ENCODE results near the gene KRTCAP2. TPM values are rescaled to one million over a fixed set of nuclear protein-coding genes. Genes with fewer than 3 reads are reported as not detected.

KRTCAP2 gene
- polyA plus RNA-seq, 1 of the 3 experiments (the other 2 are of a cell fraction), result 238 TPM

- DNase-seq, result peak; percentile 83
- H3K79me2 ChIP-seq (ENCODE audit: insufficient read depth), result peaks cover 29% of the 10 kb centered on the region
- ChIA-PET CTCF (interaction anchor here (0.5 to 5.1 kb wide), 31 partner anchors 9 to 698 kb away, joined by 3 to 80 read pairs (median 5); partner anchors contain the start of genes ASH1L, ENTREP3, HCN3 and KRTCAP2), POLR2A (interaction anchor here (0.6 to 3.4 kb wide), 6 partner anchors 11 to 66 kb away, joined by 3 to 25 read pairs (median 6); partner anchors contain the start of genes CLK2 and ENTREP3)
- peak overlapping the region; percentile 52; the same call in 1 of the 2 replicates for H2AFZ ChIP-seq (ENCODE audit: low read depth)
- TF ChIP-seq RFX5 (IDR thresholded peaks at IDR 0.05; ENCODE audit: low read length), result no peak
- no peak for TF ChIP-seq CHD2 (IDR thresholded peaks at IDR 0.05; ENCODE audit: low read length, partially characterized antibody)
- TF ChIP-seq FOXJ3 (CRISPR knock-in tag; IDR thresholded peaks at IDR 0.05), result no peak
- peak; percentile 44; the same call in 1 of the 2 replicates for TF ChIP-seq MXI1 (IDR thresholded peaks at IDR 0.05; ENCODE audit: low read depth, low read length)
- no peak for TF ChIP-seq GATA2 (CRISPR knock-in tag; IDR thresholded peaks at IDR 0.05)
- peak; percentile 89 for TF ChIP-seq SMC3 (IDR thresholded peaks at IDR 0.05; ENCODE audit: low read depth, low read length)
- no peak for TF ChIP-seq USF1 (IDR thresholded peaks at IDR 0.05; ENCODE audit: borderline replicate concordance, low read depth)
- TF ChIP-seq POLR2AphosphoS5 (IDR thresholded peaks at IDR 0.05; ENCODE audit: low read depth, low read length), result 0 out of 2 replicates have a peak, but pooled peaks have one; percentile 14
- TF ChIP-seq RCOR1 (IDR thresholded peaks at IDR 0.05; ENCODE audit: low read length), result no peak
- TF ChIP-seq TCF12 (IDR thresholded peaks at IDR 0.05), result no peak
- no peak for TF ChIP-seq TEAD4 (IDR thresholded peaks at IDR 0.05; ENCODE audit: borderline replicate concordance, insufficient read depth)
- no peak for TF ChIP-seq YY1 (IDR thresholded peaks at IDR 0.05; ENCODE audit: low read depth)
- peak; percentile 59; the same call in 1 of the 2 replicates for TF ChIP-seq SIN3A (IDR thresholded peaks at IDR 0.05; ENCODE audit: borderline replicate concordance, low read depth, low read length)
- TF ChIP-seq EZH2phosphoT487 (IDR thresholded peaks at IDR 0.05; ENCODE audit: borderline replicate concordance, low read depth), result no peak
- no peak for TF ChIP-seq JUND (IDR thresholded peaks at IDR 0.05)
- peak; percentile 72 for TF ChIP-seq RAD21 (IDR thresholded peaks at IDR 0.05; ENCODE audit: low read length)
- TF ChIP-seq CTCF (IDR thresholded peaks at IDR 0.05), result peak; percentile 88
- TF ChIP-seq, protein P1, sequence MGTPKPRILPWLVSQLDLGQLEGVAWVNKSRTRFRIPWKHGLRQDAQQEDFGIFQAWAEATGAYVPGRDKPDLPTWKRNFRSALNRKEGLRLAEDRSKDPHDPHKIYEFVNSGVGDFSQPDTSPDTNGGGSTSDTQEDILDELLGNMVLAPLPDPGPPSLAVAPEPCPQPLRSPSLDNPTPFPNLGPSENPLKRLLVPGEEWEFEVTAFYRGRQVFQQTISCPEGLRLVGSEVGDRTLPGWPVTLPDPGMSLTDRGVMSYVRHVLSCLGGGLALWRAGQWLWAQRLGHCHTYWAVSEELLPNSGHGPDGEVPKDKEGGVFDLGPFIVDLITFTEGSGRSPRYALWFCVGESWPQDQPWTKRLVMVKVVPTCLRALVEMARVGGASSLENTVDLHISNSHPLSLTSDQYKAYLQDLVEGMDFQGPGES (IDR thresholded peaks at IDR 0.05; ENCODE audit: low read depth, low read length), result no peak
- no peaks in the 10 kb centered on the region for H4K20me1 ChIP-seq (ENCODE audit: insufficient read depth)
- peaks cover 9 to 28% of the 10 kb centered on the region in 2 experiments for H3K36me3 ChIP-seq (replicated peaks in 1 of 2; ENCODE audit: control insufficient read depth in 1 of 2, insufficient read depth in 2 of 2, low read length in 1 of 2)
- H3K4me2 ChIP-seq, result peak overlapping the region; percentile 99
- H3K27ac ChIP-seq (ENCODE audit: low read depth in 2 of 2, low read length in 1 of 2), result peak overlapping the region; percentile 93 to 98
- WGBS (ENCODE audit: low lambda C conversion rate), result 7% methylated on average over 11 of the region's 13 CpGs
- no peaks in the 10 kb centered on the region for H3K9me3 ChIP-seq
- no peaks in the 10 kb centered on the region for H3K9me2 ChIP-seq
- peak overlapping the region; percentile 100 for H3K9ac ChIP-seq
- H3K4me1 ChIP-seq (ENCODE audit: control insufficient read depth in 1 of 2, insufficient read depth in 2 of 2, low read depth in 1 of 2, low read length in 1 of 2), result peaks cover 0 to 29% of the 10 kb centered on the region in 2 experiments; a peak in 3 of 4 replicates
- H3F3A ChIP-seq (replicated peaks; ENCODE audit: insufficient read depth), result peaks cover 27% of the 10 kb centered on the region
- peak overlapping the region; percentile 65 to 98 for H3K4me3 ChIP-seq (ENCODE audit: low read depth in 2 of 2, low read length in 1 of 2)
- H3K27me3 ChIP-seq (ENCODE audit: insufficient read depth), result no peaks in the 10 kb centered on the region
Measured at GRCh38 chr1:155206891-155207805, 34.0 kb upstream of the KRTCAP2 start.
